Body of pancreas (tissue), 4 donors: Measurements from ENCODE around the gene PCDH9. TPM values are rescaled to one million over a fixed set of nuclear protein-coding genes. Genes with fewer than 3 reads are reported as not detected.

ENCODE experiments used
- ATAC-seq: fragments of 150-250 bp; one replicate; pipeline ENCODE4 v1.9.1; 2016
- DNase-seq, 4 donors: peaks; one replicate each; pipeline ENCODE4 v3.0.0-alpha.2; 2019
- H3K27ac ChIP-seq, 4 donors: fragments of 200-600 bp; sonication (generic); 1 replicate in 3 of 4; 2 replicates in 1 of 4; pipeline versions ENCODE4 v1.5.1 to v1.6.1; 2016 to 2019; ENCODE audit warnings: mild to moderate bottlenecking in 1 of 4, mixed read lengths in 1 of 4, moderate library complexity in 1 of 4
- H3K27me3 ChIP-seq, 2 donors: fragments of 200-600 bp; sonication (generic); one replicate each; pipeline ENCODE4 v1.6.0; 2016; ENCODE audit warnings: mild to moderate bottlenecking in 1 of 2
- H3K36me3 ChIP-seq, 2 donors: fragments of 200-600 bp; sonication (generic); replicated peaks in 1 of 2; 2 replicates each; pipeline ENCODE4 v1.5.1; 2016; ENCODE audit warnings: low read depth in 2 of 2; ENCODE audit not compliant: insufficient read depth in 1 of 2
- H3K4me1 ChIP-seq: fragments of 200-600 bp; sonication (generic); one replicate; pipeline ENCODE4 v1.6.0; 2016
- H3K4me3 ChIP-seq, 2 donors: fragments of 200-600 bp; sonication (generic); 1 replicate in 1 of 2; 2 replicates in 1 of 2; pipeline ENCODE4 v1.5.1; 2016 to 2019
- H3K9me3 ChIP-seq, 3 donors: fragments of 200-600 bp; sonication (generic); 1 replicate in 2 of 3; 2 replicates in 1 of 3; pipeline ENCODE4 v1.5.1; 2016
- CTCF ChIP-seq, 7 experiments: fragments of 450-650 bp in 4 of 7; fragments of 200-600 bp in 3 of 7; sonication (generic) in 3 of 7; IDR thresholded peaks; one replicate each; pipeline ENCODE4 v1.5.1; 2016 to 2019; ENCODE audit warnings: antibody characterized with exemption in 7 of 7
- POLR2A ChIP-seq, 3 donors: fragments of 450-650 bp; IDR thresholded peaks; one replicate each; pipeline ENCODE4 v1.6.1; 2016; ENCODE audit warnings: antibody characterized with exemption in 3 of 3, mild to moderate bottlenecking in 2 of 3
- WGBS, 2 donors: methylation state at CpG; one replicate each; pipeline ENCODE4 v1.1.5; 2017; 5-methylcytosine and 5-hydroxymethylcytosine counted together
- intact Hi-C: fragments of 100-400 bp; cut with DNase I; formaldehyde crosslinking; loops from one replicate; pipeline ENCODE4 v1.15.1; 2023
- total RNA-seq, 2 donors: library from RNA; depleted of rRNA; stranded (reverse); fragments of >200 nt; gene quantifications; one replicate each; pipeline ENCODE4 v1.1.0, GENCODE V29; 2016

The PCDH9 gene
- total RNA-seq, 2 donors from 2014 or later: 3.6 to 3.9 TPM

GRCh38 chr13:67197704-67198103 is 32.4 kb downstream of the PCDH9 start:
- TF ChIP-seq POLR2A (IDR thresholded peaks at IDR 0.05) (no peak), CTCF (IDR thresholded peaks at IDR 0.05) (no peak)
- intact Hi-C loops: loop anchor here (10.0 kb wide), 1 partner anchor 573 kb away; no protein-coding TSS in a partner anchor
- Histone ChIP-seq H3K27ac (no peak overlapping the region), H3K27me3 (no peaks in the 10 kb centered on the region), H3K9me3 (no peaks in the 10 kb centered on the region), H3K4me3 (no peak overlapping the region), H3K4me1 (peaks cover 3% of the 10 kb centered on the region), H3K36me3 (no peaks in the 10 kb centered on the region)
- WGBS, 2 donors: 95 to 100% methylated on average over 1 of the region's 1 CpG
- ATAC-seq (no peak), DNase-seq (no peak)

- Histone ChIP-seq H3K27me3 (no peaks in the 10 kb centered on the region), H3K27ac (no peak overlapping the region), H3K4me1 (peaks cover 3% of the 10 kb centered on the region), H3K36me3 (no peaks in the 10 kb centered on the region), H3K4me3 (no peak overlapping the region), H3K9me3 (no peaks in the 10 kb centered on the region)
- DNase-seq (no peak), ATAC-seq (no peak)
- intact Hi-C loops: loop anchor here (10.0 kb wide), 1 partner anchor 569 kb away; no protein-coding TSS in a partner anchor
- TF ChIP-seq POLR2A (IDR thresholded peaks at IDR 0.05): no peak
- no peak for TF ChIP-seq CTCF (IDR thresholded peaks at IDR 0.05)
These were observed 36.2 kb downstream of the PCDH9 start for GRCh38 chr13:67193979-67194378.

GRCh38 chr13:67192751-67193150 is 37.4 kb downstream of the PCDH9 start:
- TF ChIP-seq CTCF (IDR thresholded peaks at IDR 0.05) (no peak), POLR2A (IDR thresholded peaks at IDR 0.05) (no peak)
- Histone ChIP-seq H3K36me3 (no peaks in the 10 kb centered on the region), H3K27me3 (no peaks in the 10 kb centered on the region), H3K9me3 (no peaks in the 10 kb centered on the region), H3K4me1 (peaks cover 3% of the 10 kb centered on the region), H3K27ac (no peak overlapping the region), H3K4me3 (no peak overlapping the region)
- DNase-seq: no peak
- no peak for ATAC-seq
- intact Hi-C loops: loop anchor here (10.0 kb wide), 1 partner anchor 568 kb away; no protein-coding TSS in a partner anchor
- 68% methylated on average over 4 of the region's 4 CpGs for WGBS, 2 donors

- Histone ChIP-seq H3K4me1 (no peaks in the 10 kb centered on the region), H3K9me3 (no peaks in the 10 kb centered on the region), H3K36me3 (no peaks in the 10 kb centered on the region), H3K27me3 (no peaks in the 10 kb centered on the region), H3K4me3 (no peak overlapping the region), H3K27ac (no peak overlapping the region)
- intact Hi-C loops: no loop called here
- ATAC-seq: no peak
- DNase-seq: no peak
- 68 to 69% methylated on average over 6 of the region's 6 CpGs for WGBS, 2 donors
- TF ChIP-seq POLR2A (IDR thresholded peaks at IDR 0.05): no peak
These were observed 43.1 kb downstream of the PCDH9 start for GRCh38 chr13:67186995-67187569.

- WGBS, 2 donors: 86 to 90% methylated on average over 7 of the region's 7 CpGs
- intact Hi-C loops: no loop called here
- no peaks in the 10 kb centered on the region for H3K4me1 ChIP-seq
- DNase-seq (no peak), ATAC-seq (no peak)
- H3K36me3 ChIP-seq: no peaks in the 10 kb centered on the region
- no peak overlapping the region for H3K4me3 ChIP-seq
- no peak for TF ChIP-seq CTCF (IDR thresholded peaks at IDR 0.05)
- no peak for TF ChIP-seq POLR2A (IDR thresholded peaks at IDR 0.05)
- no peak overlapping the region for H3K27ac ChIP-seq
- H3K9me3 ChIP-seq: no peaks in the 10 kb centered on the region
- H3K27me3 ChIP-seq: no peaks in the 10 kb centered on the region
These were observed 45.9 kb downstream of the PCDH9 start for GRCh38 chr13:67184247-67184646.
